Heart left ventricle (tissue), 13 donors: ENCODE data around the gene SLC25A18.

Experiments used
- CTCF ChIP-seq, 12 donors: fragments of 200-600 bp; sonication (generic) in 4 of 12; IDR thresholded peaks; one replicate each; pipeline versions ENCODE4 v1.5.0 to v1.8.0; 2018 to 2022; ENCODE audit warnings: antibody characterized with exemption in 12 of 12, mild to moderate bottlenecking in 5 of 12
- POLR2A ChIP-seq, 2 donors: fragments of 450-650 bp; IDR thresholded peaks; one replicate each; pipeline ENCODE4 v1.6.1; 2017; ENCODE audit warnings: antibody characterized with exemption in 2 of 2, mild to moderate bottlenecking in 2 of 2, moderate library complexity in 2 of 2
- donor health status: ischemic (EF 13 %, LVEDD 7.1; RV severe dilation, severe dysfunction).
- donor health status: DM: no; HTN: yes; CAD: no.
- donor health status: DM: no; HTN: no; CAD: no.
- donor health status: ischemic (EF 25% LVEDD 6.9; RV normal size, moderate dysfunction).
- donor health status: ischemic (EF 25% LVEDD 5.7; RV mildly dilated, moderate dysfunction).
- donor health status: ischemic (EF 35%, LVEDD 5.7; RV mildly dilated, moderate dysfunction).
- donor health status: nonischemic (EF 11% LVEDD 7.7; RV severe dilation, severe dysfunction).
- donor health status: DM: yes; HTN: yes; CAD: no.
- donor health status: PGD.
- donor health status: ischemic (EF 29% LVEDD 5.4; RV normal size, mild dysfunction).
- donor health status: nonischemic (EF 23%, LVEDD 6.1; RV moderate dilation, normal function).

DNA sequence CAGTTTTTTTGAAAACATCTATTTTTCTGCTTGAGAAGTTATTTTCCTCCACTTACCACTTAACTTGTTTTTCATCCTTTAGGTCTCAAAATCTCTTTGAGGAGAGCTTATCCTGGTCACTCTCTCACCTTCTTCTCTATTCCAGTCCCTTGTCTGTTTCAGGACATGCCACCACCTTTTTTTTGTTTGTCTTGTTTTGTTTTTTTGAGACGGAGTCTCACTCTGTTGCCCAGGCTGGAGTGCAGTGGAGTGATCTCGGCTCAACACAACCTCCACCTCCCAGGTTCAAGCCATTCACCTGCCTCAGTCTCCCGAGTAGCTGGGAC, 70.7 kb downstream of the SLC25A18 start:
- TF ChIP-seq CTCF (IDR thresholded peaks at IDR 0.05), result no peak
- TF ChIP-seq POLR2A (IDR thresholded peaks at IDR 0.05), result no peak
